Fibroblast of skin of left quadriceps (primary cell): ENCODE results near the gene ANP32A.
A peak's percentile ranks its signal among the peaks of the same experiment; 100 is the strongest.

Source experiments
- DNase-seq, 2 experiments: peaks; one replicate each; pipeline ENCODE4 v3.0.0-alpha.2; 2013; ENCODE audit warnings: low read depth in 2 of 2

ANP32A gene

GRCh38 chr15:68819495-68820294, 1.0 kb downstream of the ANP32A start:
- DNase-seq, result peak in 1 of 2 experiments; percentile 52

DNA sequence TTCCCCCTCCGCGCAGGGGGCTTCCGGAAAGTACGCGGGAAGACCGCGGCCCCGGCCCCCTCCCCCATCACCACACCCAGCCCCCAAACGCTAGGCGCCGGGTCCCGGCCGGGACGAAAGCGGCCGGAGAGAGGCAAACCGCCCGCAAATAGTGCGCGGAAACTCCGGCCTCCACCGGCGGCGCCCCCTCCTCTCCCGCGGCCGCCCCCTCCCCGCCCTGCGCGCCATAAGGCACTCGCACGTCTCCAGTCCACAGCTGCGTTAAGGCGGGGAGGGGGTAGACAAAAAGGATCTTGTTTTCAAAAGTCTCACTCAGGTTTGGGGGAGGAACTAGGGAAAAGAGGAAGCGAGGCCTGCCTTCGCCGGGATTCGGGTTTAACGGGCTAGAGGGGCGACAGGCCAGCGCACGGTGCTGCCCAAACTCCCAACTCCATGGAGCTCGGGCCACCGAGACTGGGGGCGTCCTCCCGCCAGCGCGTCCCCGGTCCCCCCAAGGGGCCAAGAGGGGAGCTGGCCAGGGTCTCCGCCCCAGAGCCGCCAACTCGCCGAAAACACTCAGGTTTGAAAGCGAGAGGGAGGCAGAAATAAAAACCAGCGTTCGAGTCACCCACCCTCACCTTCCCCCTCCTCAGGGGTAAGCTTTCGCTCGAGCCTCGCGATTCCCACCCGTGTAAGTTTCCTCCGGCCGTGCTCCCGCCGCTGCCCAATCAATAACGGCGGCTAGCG, 1.8 kb downstream of the ANP32A start:
- no peak for DNase-seq

- peak in 1 of 2 experiments; percentile 54 for DNase-seq
These were observed 2.5 kb downstream of the ANP32A start for GRCh38 chr15:68818066-68818768.

GRCh38 chr15:68817304-68818065, 3.2 kb downstream of the ANP32A start:
- peak in 1 of 2 experiments; percentile 26 for DNase-seq

DNA sequence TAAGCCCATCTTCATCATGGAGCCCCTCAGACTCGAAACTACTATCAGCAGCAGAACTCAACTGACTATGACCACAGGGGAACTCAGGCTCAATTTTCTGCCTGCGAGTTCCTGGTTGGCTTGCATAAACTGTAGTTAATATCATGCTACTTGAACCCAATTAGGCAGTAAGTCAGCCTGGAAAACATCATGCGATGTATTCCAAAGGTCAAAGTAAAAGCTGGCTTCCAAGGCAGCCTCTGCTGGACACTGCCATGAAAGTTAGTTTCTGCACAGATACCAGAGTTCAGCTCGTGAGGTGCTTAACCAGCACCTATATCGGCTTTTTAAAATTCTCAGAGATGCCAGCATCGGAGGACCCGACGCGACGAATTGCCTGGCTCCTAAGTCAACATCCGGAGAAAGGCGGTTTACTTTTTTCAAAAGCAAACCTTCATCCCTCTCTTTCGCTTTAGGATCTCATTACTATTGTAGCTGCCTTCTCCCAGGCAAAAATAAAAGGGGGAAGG, 3.8 kb downstream of the ANP32A start:
- no peak for DNase-seq

DNA sequence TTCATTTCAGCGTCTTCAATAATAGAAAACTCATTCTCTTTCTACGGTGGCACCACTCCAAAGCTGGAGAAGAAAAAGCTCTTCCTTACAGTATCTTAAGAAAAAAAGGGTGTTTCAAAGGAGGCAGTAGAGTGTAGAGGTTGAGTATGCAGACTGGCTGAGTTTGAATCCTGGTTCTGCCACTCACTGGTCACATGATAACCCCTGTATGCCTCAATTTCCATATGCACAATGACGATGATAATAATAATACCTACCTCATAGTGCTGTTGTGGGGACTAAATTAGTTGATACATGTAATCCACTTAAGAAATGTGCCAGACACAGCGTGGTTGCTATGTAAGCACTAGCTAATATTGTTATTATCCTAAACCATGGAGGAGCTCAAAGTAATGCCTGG, 4.5 kb downstream of the ANP32A start:
- DNase-seq, result no peak

DNA sequence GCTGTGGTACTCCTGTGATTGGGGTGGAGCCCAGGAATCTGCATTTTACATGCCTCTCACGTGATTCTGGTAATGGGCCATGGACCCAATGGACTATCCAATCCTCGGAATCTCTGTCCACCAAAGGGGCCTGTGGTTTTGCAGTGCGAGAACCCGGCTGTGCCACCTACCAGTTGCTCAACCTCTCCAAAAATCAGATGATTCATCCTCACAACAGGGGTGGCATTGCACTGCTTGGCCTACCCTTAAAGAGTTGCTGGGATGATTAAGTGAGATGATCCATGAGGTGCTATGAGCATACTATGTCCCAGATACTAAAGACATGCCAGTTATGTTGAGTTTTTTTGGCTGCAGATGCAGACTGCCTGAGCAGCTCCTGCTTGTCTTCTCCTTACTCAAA, 5.1 kb downstream of the ANP32A start:
- no peak for DNase-seq

DNA sequence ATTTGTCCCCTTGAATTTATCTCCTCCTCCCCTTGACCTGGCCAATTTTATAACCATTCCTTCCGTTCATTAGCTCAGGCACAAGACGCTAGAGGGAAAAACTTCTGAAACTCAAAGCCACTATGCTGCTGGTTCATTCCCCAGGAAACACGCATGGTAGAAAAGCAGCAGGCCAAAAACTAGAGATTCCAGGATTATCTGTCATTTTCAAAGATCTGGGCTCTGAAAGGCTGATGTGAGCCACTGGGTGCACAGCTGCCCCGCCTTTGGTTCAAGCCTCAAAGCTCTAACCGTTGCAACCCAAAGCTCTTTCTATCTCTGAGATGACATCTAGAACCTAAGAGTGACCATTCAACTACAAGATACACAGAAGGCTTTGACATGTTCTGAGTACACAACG, 6.1 kb downstream of the ANP32A start:
- DNase-seq, result no peak

DNA sequence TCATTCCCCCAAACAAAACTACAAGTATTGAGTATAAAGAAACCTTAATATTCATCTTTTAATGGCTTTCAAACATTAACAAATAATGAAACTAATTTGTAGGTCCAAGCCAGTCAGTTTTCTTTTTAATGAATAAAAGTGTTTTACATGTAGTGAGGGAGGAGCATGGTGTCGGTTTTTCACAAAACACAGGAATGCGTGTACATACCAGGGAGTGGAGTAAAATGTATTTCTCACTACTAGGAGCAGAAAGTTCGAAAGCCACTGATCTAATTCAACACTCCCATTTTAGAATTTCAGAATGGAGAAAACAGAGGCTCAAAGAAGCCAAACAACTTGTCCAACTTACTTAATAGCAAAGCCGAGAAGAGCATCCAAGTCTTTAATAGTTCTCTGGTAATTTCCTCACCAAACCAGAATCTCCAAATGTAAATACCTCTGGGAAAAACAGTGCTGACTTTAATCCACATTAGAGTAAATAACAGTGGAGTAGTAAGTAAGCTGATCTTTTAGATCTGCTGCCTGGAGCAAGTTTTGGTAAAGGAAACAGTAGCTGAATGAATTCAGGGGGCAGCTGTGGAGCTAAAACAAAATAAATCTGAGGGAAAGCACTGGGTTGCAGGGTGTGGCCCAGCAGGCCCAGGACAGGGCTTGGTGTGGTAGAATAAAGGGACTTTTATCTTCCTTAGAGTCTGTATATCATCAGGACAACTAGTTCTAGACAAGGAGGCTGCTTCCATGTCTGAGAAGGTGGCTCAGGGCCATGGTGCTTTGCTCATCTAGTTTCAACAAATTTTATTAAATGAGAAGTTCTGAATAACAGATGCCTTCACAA, 7.9 kb downstream of the ANP32A start:
- DNase-seq, result peak in 1 of 2 experiments; percentile 15

DNA sequence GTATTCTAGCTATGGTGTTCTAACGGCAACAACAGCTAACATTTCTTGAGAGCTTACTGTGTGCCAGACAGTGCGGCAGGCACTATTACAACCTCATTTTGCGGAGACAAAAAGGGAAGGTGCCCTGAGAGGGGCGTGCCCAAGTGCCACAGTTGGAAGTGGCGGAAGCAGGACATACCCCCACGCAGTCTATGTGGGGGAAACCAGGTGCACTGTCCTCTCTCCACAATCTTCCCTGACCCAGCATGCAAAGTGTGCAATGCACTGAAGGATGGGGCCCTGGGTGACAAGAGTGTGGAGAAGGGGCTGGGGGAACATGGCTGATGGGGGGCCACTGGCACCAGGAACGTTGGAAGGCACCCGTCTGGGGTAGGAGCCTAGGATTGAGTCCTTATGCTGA, 8.6 kb downstream of the ANP32A start:
- DNase-seq, result no peak

DNA sequence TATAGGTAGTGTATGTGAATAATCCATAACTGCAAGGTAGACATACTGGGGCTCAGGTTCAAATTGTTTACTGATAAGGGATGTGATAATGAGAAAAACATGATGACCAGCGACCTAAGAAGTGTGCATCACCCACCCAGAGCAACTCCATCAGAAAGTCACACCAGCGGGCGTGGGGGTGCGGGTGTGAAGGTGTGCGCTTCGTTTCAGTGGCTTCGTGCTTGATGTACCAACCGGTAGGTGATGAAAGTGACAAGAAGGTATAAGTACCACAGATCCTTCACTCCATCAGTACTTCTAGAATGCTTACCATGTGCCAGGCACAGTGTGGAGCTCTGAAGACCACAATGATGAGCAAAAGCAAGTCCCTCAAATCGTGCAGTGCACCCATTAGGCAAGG, 11.2 kb downstream of the ANP32A start:
- no peak for DNase-seq

DNA sequence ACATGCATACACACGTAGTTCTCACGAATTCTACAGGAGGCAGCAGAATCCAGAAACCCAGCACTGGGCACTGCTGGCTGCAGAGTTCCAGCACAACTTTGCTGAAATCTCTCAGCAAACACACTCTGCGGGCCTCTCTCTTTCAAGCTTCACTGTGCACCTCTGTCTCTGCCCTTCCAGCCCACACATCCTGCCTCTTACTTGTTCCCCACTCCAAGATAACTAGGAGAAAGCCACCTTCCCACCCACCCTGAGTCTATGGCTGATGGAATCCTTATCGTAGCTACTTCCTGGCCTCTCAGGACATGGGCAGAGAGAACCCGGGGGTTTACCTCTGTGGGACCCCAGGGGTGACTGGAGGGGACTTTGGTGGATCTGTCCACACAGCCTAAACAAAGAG, 11.9 kb downstream of the ANP32A start:
- no peak for DNase-seq

DNA sequence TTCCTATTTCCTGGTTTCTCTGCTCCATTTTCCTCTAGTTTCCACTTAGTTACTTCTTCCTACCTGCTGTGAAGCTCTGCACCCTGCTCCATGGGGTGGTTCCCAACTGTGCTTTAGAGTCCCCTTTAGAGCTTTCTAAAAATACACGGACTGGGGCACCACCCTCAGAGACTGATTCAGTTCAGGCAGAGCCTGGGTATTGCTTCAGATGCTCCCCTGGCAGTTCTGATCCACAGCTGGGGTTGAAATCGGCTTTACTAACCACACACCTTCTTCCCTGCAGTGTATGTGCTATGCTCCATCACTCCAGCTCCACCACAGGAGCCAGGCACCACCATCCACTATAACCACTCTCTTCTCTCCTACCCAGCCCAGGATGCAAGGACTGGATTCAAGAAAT, 12.6 kb downstream of the ANP32A start:
- DNase-seq, result no peak

DNA sequence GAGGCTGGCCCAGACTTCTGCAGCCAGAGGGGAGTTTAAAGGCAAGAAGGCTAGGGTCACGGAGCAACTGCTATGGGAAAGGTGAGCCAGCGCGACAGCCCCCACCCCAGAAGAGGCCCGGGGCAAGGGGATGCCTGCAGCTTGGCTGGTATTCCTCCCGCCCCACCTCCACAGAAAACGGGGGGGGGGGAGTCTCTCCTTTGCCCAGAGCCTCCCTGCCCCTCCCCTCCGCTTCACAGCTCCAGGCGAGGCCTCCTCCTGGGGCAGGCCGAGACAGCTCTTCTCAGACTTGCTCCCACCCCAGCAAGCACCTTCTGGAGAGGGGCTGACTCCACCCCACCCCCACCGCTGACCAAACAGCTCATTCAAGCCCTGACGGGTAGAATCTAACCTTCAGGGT, 13.4 kb downstream of the ANP32A start:
- no peak for DNase-seq

DNA sequence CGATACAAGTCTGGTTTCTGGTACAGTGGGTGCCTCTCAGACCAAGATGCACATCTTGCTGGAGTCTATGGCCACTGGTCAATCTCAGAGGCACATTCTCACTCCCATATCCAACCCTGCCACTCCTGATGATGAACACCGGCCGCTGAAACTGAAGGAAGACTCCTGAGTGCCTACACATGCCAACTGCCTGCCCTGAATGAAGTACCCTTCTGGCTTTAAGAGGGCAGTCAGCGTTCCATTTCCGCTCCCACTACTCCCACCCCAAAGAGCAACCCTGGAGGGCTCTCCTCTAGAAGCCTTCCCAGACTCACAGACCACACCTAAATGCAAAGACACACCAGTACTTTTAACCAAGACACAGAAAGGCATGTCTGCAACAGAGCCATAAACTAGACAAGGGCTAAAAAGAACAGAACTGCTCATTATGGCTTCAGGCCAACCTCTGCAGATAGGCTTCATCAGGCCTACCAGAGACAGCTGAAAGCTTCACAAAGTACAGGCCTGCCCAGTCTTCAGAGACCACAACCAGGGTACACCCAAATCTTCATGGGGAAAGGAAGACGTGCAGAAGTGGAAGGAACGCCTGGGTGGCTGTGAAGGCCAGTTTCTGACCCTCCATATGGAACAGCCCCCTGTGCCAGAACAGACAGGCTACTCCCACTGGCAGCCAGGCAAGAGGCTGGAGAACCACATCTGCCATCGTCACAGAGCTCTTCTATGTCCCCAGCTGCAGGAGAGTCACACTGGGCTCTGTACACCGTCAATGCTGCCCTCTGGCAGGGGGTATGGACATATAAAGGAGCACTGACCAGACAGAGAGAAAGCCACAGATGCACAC, 14.3 kb downstream of the ANP32A start:
- DNase-seq, result no peak

DNA sequence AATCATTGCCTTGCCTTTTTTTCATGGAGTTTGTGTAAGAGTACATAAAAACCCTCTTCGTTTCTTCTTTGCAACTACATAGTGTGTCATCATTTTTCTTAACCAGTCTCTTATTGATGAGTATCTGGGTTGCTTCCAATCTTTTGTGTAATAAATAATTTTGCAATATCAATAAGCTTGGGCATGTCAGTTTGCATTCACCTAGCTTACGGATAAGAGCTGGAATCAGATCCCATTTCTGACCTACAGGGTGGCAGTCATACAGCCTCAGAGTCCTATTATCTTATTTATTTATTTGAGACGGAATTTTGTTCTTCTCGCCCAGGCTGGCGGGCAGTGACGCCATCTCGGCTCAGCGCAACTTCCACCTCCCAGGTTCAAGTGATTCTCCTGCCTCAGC, 18.3 kb downstream of the ANP32A start:
- DNase-seq, result no peak

- no peak for DNase-seq
These were observed 19.0 kb downstream of the ANP32A start for GRCh38 chr15:68801572-68802148.

GRCh38 chr15:68800875-68801274, 19.8 kb downstream of the ANP32A start:
- DNase-seq, result no peak

DNA sequence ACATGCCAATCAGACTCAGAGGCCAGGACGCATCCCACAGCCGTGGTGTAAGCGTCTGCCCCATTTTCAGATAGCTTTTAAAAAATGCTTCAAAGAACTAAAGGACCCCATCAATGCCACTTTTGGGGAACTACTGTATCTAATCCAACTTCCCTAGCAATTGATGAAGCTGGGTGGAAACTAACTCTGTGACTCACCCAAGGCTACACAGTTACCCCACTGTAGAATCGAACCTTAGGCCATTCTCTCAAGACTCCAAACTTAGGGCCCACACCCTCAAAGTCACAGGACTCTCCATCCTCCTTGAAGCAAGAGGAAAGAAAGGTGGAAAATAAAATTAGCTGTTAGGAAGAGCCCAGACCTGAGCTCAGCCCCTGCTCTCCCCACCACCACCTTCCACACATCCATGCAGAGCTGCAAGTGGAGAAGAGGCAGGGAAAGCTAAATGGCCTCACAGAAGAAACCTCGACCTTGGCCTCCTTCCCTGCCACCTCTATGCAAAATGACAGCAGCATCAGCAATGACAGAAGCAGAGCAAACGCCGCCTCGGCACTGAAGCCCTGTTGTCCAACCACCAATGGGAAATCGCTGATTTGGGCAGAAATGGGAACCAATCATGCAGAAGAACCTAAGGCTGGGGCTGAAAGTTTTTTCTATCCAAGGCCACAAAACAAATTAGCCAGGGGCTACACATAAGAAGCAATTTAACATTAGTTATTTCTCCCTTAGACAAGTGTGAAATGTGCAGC, 22.2 kb downstream of the ANP32A start:
- DNase-seq, result no peak
